ENCODE results near the gene BTNL2. TPM values are rescaled to one million over a fixed set of nuclear protein-coding genes. Genes with fewer than 3 reads are reported as not detected.
A peak's percentile ranks its signal among the peaks of the same experiment; 100 is the strongest.
"Not testable (repeated sequence)": the region's sequence is repeated elsewhere in the genome, so short reads cannot be mapped to it uniquely, and the experiment has no call there.

Gene BTNL2
- total RNA-seq (2014; rRNA removed; shearing (Covaris generic)) = not detected in 2 replicates

- DNase-seq (ENCODE audit: low read depth) = no peak
Measured at GRCh38 chr6:32406857-32407256, at the start of gene BTNL2. TSS of gene BTNL2 (minus strand) at chr6:32407181. CDS start at chr6:32407123, 58 bp downstream.

GRCh38 chr6:32449088-32449736, 42.2 kb upstream of the BTNL2 start:
- DNase-seq (ENCODE audit: low read depth) = no peak

GRCh38 chr6:32447932-32448331, 41.0 kb upstream of the BTNL2 start:
- DNase-seq (ENCODE audit: low read depth) = no peak

- no peak for DNase-seq (ENCODE audit: low read depth)
Measured at GRCh38 chr6:32445321-32445854, 38.4 kb upstream of the BTNL2 start.

GRCh38 chr6:32444433-32444832, 37.5 kb upstream of the BTNL2 start:
- no peak for DNase-seq (ENCODE audit: low read depth)

GRCh38 chr6:32442977-32443552, 36.1 kb upstream of the BTNL2 start:
- DNase-seq (ENCODE audit: low read depth) = no peak

- DNase-seq (ENCODE audit: low read depth) = no peak
Measured at GRCh38 chr6:32442243-32442667, 35.3 kb upstream of the BTNL2 start.

- DNase-seq (ENCODE audit: low read depth) = peak; percentile 57
Measured at GRCh38 chr6:32439602-32440214, 32.7 kb upstream of the BTNL2 start, which contains the start of gene HLA-DRA. TSS of gene HLA-DRA (plus strand) at chr6:32439887. CDS start at chr6:32439951, 64 bp downstream.

- no peak for DNase-seq (ENCODE audit: low read depth)
Measured at GRCh38 chr6:32439139-32439538, 32.2 kb upstream of the BTNL2 start.

GRCh38 chr6:32436995-32437836, 30.2 kb upstream of the BTNL2 start:
- DNase-seq (ENCODE audit: low read depth) = peak; percentile 22

GRCh38 chr6:32436186-32436585, 29.2 kb upstream of the BTNL2 start:
- no peak for DNase-seq (ENCODE audit: low read depth)

GRCh38 chr6:32433950-32434349, 27.0 kb upstream of the BTNL2 start:
- DNase-seq (ENCODE audit: low read depth) = not testable (repeated sequence)

- DNase-seq (ENCODE audit: low read depth) = peak; percentile 26
Measured at GRCh38 chr6:32432050-32432450, 25.1 kb upstream of the BTNL2 start.

- no peak for DNase-seq (ENCODE audit: low read depth)
Measured at GRCh38 chr6:32431142-32431541, 24.2 kb upstream of the BTNL2 start.

GRCh38 chr6:32430179-32430578, 23.2 kb upstream of the BTNL2 start:
- DNase-seq (ENCODE audit: low read depth) = no peak

GRCh38 chr6:32427934-32428474, 21.0 kb upstream of the BTNL2 start:
- no peak for DNase-seq (ENCODE audit: low read depth)

GRCh38 chr6:32427218-32427617, 20.2 kb upstream of the BTNL2 start:
- DNase-seq (ENCODE audit: low read depth) = no peak

- DNase-seq (ENCODE audit: low read depth) = no peak
Measured at GRCh38 chr6:32426338-32426737, 19.4 kb upstream of the BTNL2 start.

- no peak for DNase-seq (ENCODE audit: low read depth)
Measured at GRCh38 chr6:32424589-32425300, 17.8 kb upstream of the BTNL2 start.

GRCh38 chr6:32416036-32416435, 9.1 kb upstream of the BTNL2 start:
- no peak for DNase-seq (ENCODE audit: low read depth)

- DNase-seq (ENCODE audit: low read depth) = peak; percentile 62
Measured at GRCh38 chr6:32415521-32416019, 8.6 kb upstream of the BTNL2 start.

Measured in RPMI7951 (cell line).